GM12865 (cell line): Measurements from ENCODE around the gene ODC1.

Experiments used
- DNase-seq: peaks from one replicate; pipeline ENCODE4 v3.0.0; 2010; ENCODE audit warnings: low read depth
- H3K4me3 ChIP-seq: 2 replicates; pipeline ENCODE4 v1.5.1; 2011; ENCODE audit warnings: mild to moderate bottlenecking, low read depth, low read length, control low read depth
- TF ChIP-seq, protein P1 (sequence below): IDR thresholded peaks from 2 replicates; pipeline ENCODE4 v1.5.1; 2011; ENCODE audit warnings: low read length, control low read depth, low read depth, inconsistent platforms; ENCODE audit not compliant: insufficient read depth; ENCODE audit errors: missing control alignments

Gene ODC1

GRCh38 chr2:10471046-10471571 lies 23.0 kb upstream of the ODC1 start:
- no peak overlapping the region for H3K4me3 ChIP-seq
- TF ChIP-seq, protein P1, sequence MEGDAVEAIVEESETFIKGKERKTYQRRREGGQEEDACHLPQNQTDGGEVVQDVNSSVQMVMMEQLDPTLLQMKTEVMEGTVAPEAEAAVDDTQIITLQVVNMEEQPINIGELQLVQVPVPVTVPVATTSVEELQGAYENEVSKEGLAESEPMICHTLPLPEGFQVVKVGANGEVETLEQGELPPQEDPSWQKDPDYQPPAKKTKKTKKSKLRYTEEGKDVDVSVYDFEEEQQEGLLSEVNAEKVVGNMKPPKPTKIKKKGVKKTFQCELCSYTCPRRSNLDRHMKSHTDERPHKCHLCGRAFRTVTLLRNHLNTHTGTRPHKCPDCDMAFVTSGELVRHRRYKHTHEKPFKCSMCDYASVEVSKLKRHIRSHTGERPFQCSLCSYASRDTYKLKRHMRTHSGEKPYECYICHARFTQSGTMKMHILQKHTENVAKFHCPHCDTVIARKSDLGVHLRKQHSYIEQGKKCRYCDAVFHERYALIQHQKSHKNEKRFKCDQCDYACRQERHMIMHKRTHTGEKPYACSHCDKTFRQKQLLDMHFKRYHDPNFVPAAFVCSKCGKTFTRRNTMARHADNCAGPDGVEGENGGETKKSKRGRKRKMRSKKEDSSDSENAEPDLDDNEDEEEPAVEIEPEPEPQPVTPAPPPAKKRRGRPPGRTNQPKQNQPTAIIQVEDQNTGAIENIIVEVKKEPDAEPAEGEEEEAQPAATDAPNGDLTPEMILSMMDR, result no peak
- DNase-seq, result no peak

GRCh38 chr2:10469955-10470608 lies 22.0 kb upstream of the ODC1 start:
- DNase-seq, result no peak
- no peak overlapping the region for H3K4me3 ChIP-seq
- TF ChIP-seq, protein P1, result no peak

DNA sequence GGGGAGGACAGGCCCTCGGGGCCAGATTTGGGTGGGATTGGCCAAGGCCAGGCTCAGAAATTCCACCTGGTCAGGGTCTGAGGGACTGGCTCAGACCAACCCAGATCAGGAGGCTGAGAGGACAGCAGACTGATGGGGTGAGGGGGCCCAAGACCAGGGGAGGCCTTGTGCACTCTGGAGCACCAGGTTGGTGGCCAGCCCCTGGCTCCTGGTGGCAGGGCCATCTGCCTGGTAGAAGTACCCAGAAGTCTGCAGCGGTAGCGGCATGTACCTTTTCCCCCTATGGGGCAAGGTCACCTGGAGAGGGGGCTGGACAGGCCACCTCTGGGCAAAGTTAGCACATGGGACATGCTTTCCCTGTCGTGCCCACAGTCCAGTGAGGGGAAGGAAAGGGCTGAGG lies 21.2 kb upstream of the ODC1 start:
- TF ChIP-seq, protein P1, result no peak
- DNase-seq, result no peak
- no peak overlapping the region for H3K4me3 ChIP-seq

GRCh38 chr2:10467401-10467800 lies 19.3 kb upstream of the ODC1 start:
- no peak for DNase-seq
- TF ChIP-seq, protein P1, result no peak
- no peak overlapping the region for H3K4me3 ChIP-seq

DNA sequence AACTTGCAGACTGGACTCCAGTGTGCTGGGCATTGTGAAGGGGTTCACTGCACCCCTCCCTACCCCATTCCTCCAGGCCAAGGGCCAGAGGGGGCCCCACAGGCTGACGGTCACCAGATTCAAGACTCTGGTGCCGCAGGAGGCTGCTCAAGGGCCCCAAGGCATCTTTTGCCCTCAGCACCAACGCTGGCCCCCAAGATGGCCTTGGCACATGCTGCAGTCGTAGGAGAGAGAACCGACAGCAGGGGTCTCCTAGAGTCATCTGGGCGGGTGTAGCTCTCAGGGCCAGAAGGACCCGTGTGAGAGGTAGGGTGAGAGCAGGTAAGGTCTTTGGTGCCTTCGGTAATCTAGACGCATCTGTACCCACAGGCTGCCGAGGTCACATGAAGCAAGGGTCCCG lies 18.7 kb upstream of the ODC1 start:
- no peak overlapping the region for H3K4me3 ChIP-seq
- no peak for DNase-seq
- TF ChIP-seq, protein P1, result no peak

DNA sequence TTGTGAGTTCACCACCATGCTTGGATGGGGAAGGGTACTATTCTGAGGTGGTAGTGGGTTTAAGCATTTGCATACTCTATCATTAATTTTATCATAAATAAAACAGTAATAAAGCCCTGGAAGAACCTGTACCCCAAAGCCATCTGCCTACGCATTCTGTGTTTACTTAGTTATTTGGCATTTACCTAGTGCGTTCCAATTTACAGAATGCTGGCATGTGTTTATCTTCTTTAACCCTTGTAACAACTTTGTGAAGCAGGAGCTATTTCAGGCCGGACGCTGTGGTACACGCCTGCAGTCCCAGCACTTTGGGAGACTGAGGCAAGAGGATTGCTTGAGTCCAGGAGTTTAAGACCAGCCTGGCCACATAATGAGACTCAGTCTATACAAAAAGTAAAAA lies 17.8 kb upstream of the ODC1 start:
- H3K4me3 ChIP-seq, result no peak overlapping the region
- no peak for DNase-seq
- TF ChIP-seq, protein P1, result no peak
